ENCODE measurements around the gene ZNF627. TPM values are rescaled to one million over a fixed set of nuclear protein-coding genes. Genes with fewer than 3 reads are reported as not detected.

ZNF627 gene
- total RNA-seq, 1 experiment from 2014 or later = 11.4 TPM

DNA sequence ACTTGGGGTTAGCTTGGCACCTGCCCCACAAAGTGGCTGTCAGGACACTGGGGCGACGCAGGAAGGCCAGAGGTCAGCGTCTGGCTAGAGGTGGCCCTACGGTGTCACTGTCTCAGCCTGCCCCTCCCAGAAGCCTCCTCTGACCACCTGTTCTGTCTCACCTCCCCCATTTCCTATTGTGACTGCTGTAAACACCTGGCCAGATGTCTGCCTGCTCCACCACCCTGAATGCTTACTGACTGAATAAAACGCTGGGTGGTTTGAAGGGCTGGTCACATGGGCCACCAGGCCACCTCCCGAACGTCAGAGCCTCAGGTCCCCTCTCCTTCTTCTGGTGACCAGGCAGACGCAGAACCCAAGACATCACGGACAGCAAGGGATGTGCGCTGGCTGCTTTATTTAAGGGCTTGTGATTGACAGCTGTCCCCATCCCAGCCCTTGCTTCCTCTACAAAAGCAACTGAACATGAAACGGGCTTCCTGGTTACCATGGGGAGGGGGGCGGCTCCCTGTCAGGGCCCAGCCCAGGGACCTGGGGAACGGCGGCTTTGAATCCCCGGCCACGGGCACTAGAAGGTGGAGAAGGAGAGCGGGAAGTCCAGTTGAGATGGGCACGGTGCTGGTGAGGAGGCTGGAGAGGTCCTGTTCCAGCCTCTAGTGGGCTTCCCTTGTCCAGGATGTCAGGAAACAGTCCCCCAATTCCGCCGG lies 44.5 kb upstream of the ZNF627 start:
- no peak overlapping the region for H3K4me3 ChIP-seq

DNA sequence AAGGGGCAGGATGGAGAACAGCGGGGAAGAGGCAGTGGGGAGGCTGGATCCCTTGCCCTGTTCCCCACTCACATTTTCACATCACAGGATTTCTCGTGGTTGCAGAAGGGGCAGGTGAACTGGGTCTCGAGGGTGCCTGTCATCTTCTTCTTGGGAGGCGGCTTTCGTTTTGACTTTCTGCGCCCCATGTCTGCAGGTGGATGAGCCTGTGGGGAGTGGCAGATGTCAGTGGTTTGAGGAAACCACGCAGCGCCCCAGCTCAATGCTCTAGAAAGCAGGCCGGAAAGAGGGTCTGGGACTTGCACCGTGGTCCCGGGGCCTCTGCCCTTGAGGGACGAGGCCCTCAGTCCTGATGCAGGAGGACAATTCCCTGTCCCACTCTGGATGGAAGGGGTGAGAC lies 43.1 kb upstream of the ZNF627 start:
- peaks cover 6% of the 10 kb centered on the region; the same call in 1 of the 2 replicates for H3K4me1 ChIP-seq (replicated peaks; ENCODE audit: insufficient read depth)
- H3K36me3 ChIP-seq (ENCODE audit: low read depth) = 0 out of 2 replicates have a peak, but pooled peaks cover 11% of the 10 kb centered on the region
- ChIA-PET POLR2A (ENCODE audit: unreplicated experiment) (interaction anchor here (0.5 to 0.6 kb wide), 2 partner anchors 41 to 655 kb away, joined by 4 to 9 read pairs; no protein-coding TSS in a partner anchor), CTCF (no interaction called here)
- H3K4me2 ChIP-seq = no peak overlapping the region
- H3K79me2 ChIP-seq (ENCODE audit: low read depth) = peaks cover 42% of the 10 kb centered on the region
- H3K4me3 ChIP-seq = no peak overlapping the region
- TF ChIP-seq EZH2 (IDR thresholded peaks at IDR 0.05; ENCODE audit: low read depth) = no peak
- TF ChIP-seq, protein P1, sequence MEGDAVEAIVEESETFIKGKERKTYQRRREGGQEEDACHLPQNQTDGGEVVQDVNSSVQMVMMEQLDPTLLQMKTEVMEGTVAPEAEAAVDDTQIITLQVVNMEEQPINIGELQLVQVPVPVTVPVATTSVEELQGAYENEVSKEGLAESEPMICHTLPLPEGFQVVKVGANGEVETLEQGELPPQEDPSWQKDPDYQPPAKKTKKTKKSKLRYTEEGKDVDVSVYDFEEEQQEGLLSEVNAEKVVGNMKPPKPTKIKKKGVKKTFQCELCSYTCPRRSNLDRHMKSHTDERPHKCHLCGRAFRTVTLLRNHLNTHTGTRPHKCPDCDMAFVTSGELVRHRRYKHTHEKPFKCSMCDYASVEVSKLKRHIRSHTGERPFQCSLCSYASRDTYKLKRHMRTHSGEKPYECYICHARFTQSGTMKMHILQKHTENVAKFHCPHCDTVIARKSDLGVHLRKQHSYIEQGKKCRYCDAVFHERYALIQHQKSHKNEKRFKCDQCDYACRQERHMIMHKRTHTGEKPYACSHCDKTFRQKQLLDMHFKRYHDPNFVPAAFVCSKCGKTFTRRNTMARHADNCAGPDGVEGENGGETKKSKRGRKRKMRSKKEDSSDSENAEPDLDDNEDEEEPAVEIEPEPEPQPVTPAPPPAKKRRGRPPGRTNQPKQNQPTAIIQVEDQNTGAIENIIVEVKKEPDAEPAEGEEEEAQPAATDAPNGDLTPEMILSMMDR (conservative IDR thresholded peaks at IDR 0.05) = no peak
- peaks cover 24% of the 10 kb centered on the region for H4K20me1 ChIP-seq (ENCODE audit: insufficient read depth)
- H2AFZ ChIP-seq = no peak overlapping the region
- H3K27me3 ChIP-seq (ENCODE audit: insufficient read depth, low read depth) = no peaks in the 10 kb centered on the region
- H3K9me3 ChIP-seq (ENCODE audit: insufficient read depth, low read depth) = no peaks in the 10 kb centered on the region
- DNase-seq = no peak
- no peak overlapping the region for H3K27ac ChIP-seq
- no TSS peak for BruUV-seq (replicated peaks)
- no peaks in the 10 kb centered on the region for H3K9me2 ChIP-seq (ENCODE audit: insufficient read depth)
- peaks cover 5% of the 10 kb centered on the region; the same call in 1 of the 2 replicates for H3F3A ChIP-seq (ENCODE audit: insufficient read depth, low read depth)
- intact Hi-C loops (cut with micrococcal nuclease; ENCODE audit: unreplicated experiment) = no loop called here

More for the DNA sequence above, 44.5 kb upstream of the ZNF627 start:
- Histone ChIP-seq H3F3A (ENCODE audit: insufficient read depth, low read depth) (peaks cover 5% of the 10 kb centered on the region; the same call in 1 of the 2 replicates), H3K79me2 (ENCODE audit: low read depth) (peaks cover 31% of the 10 kb centered on the region), H3K4me2 (no peak overlapping the region), H2AFZ (no peak overlapping the region), H3K27me3 (ENCODE audit: insufficient read depth, low read depth) (no peaks in the 10 kb centered on the region), H3K36me3 (ENCODE audit: low read depth) (0 out of 2 replicates have a peak, but pooled peaks cover 11% of the 10 kb centered on the region), H3K27ac (no peak overlapping the region), H3K4me1 (replicated peaks; ENCODE audit: insufficient read depth) (peaks cover 3% of the 10 kb centered on the region; the same call in 1 of the 2 replicates), H4K20me1 (ENCODE audit: insufficient read depth) (peaks cover 20% of the 10 kb centered on the region), H3K9me2 (ENCODE audit: insufficient read depth) (no peaks in the 10 kb centered on the region), H3K9me3 (ENCODE audit: insufficient read depth, low read depth) (no peaks in the 10 kb centered on the region)
- intact Hi-C loops (cut with micrococcal nuclease; ENCODE audit: unreplicated experiment) = no loop called here
- ChIA-PET POLR2A (ENCODE audit: unreplicated experiment) (no interaction called here), CTCF (no interaction called here)
- TF ChIP-seq EZH2 (IDR thresholded peaks at IDR 0.05; ENCODE audit: low read depth) = no peak
- TF ChIP-seq, protein P1 (conservative IDR thresholded peaks at IDR 0.05) = no peak
- DNase-seq = no peak
- BruUV-seq (replicated peaks) = no TSS peak

GRCh38 chr19:11555246-11555645 lies 42.0 kb upstream of the ZNF627 start:
- no peak overlapping the region for H2AFZ ChIP-seq
- peaks cover 10% of the 10 kb centered on the region; the same call in 1 of the 2 replicates for H3F3A ChIP-seq (ENCODE audit: insufficient read depth, low read depth)
- H3K79me2 ChIP-seq (ENCODE audit: low read depth) = peaks cover 51% of the 10 kb centered on the region
- TF ChIP-seq, protein P1 (conservative IDR thresholded peaks at IDR 0.05) = no peak
- no peak for TF ChIP-seq EZH2 (IDR thresholded peaks at IDR 0.05; ENCODE audit: low read depth)
- peaks cover 9% of the 10 kb centered on the region; the same call in 1 of the 2 replicates for H3K4me1 ChIP-seq (replicated peaks; ENCODE audit: insufficient read depth)
- CTCF ChIA-PET = interaction anchor here (0.7 kb wide), 1 partner anchor 305 kb away, joined by 7 read pairs; no protein-coding TSS in a partner anchor
- no peak overlapping the region for H3K27ac ChIP-seq
- intact Hi-C loops (cut with micrococcal nuclease; ENCODE audit: unreplicated experiment) = no loop called here
- H3K9me3 ChIP-seq (ENCODE audit: insufficient read depth, low read depth) = no peaks in the 10 kb centered on the region
- peaks cover 24% of the 10 kb centered on the region for H4K20me1 ChIP-seq (ENCODE audit: insufficient read depth)
- no peaks in the 10 kb centered on the region for H3K9me2 ChIP-seq (ENCODE audit: insufficient read depth)
- POLR2A ChIA-PET (ENCODE audit: unreplicated experiment) = no interaction called here
- DNase-seq = no peak
- no peaks in the 10 kb centered on the region for H3K27me3 ChIP-seq (ENCODE audit: insufficient read depth, low read depth)
- no peak overlapping the region for H3K4me2 ChIP-seq
- H3K36me3 ChIP-seq (ENCODE audit: low read depth) = 0 out of 2 replicates have a peak, but pooled peaks cover 11% of the 10 kb centered on the region
- BruUV-seq (replicated peaks) = no TSS peak
- no peak overlapping the region for H3K4me3 ChIP-seq
